ENCODE data around the gene GPSM1.

GRCh38 chr9:136286359-136286986 lies 40.9 kb upstream of the GPSM1 start:
- TF ChIP-seq EZH2 (IDR thresholded peaks at IDR 0.05) (no peak), POLR2AphosphoS5 (IDR thresholded peaks at IDR 0.05; ENCODE audit: borderline replicate concordance, low read depth, low read length) (no peak), FOXP2 (optimal IDR thresholded peaks at IDR 0.05; ENCODE audit: control extremely low read depth, extremely low read length, insufficient read depth) (no peak)
